ENCODE measurements around the gene ZNF14. TPM values are rescaled to one million over a fixed set of nuclear protein-coding genes. Genes with fewer than 3 reads are reported as not detected.

The ZNF14 gene
- total and polyA plus RNA-seq, 2 of the 13 experiments (the other 11 are each of a cell fraction or from before 2014, with no cell fraction given): 1.9 to 6.2 TPM

GRCh38 chr19:19668230-19669012 lies 64.5 kb downstream of the ZNF14 start, which contains the start of gene ZNF101 (continued):
- TF ChIP-seq MTF2 (CRISPR knock-in tag; IDR thresholded peaks at IDR 0.05; ENCODE audit: borderline replicate concordance): no peak
- TF ChIP-seq SATB2 (CRISPR knock-in tag; IDR thresholded peaks at IDR 0.05): no peak
- peak; percentile 91; the same call in 1 of the 2 replicates for TF ChIP-seq NCOR1 (IDR thresholded peaks at IDR 0.05; ENCODE audit: borderline replicate concordance, low read length)
- no peak for TF ChIP-seq ZBTB42 (CRISPR knock-in tag; IDR thresholded peaks at IDR 0.05)
- no peak for TF ChIP-seq THAP8 (CRISPR knock-in tag; IDR thresholded peaks at IDR 0.05; ENCODE audit: borderline replicate concordance)
- no peak for TF ChIP-seq ZNF577 (CRISPR knock-in tag; IDR thresholded peaks at IDR 0.05; ENCODE audit: borderline replicate concordance, low read depth)
- peak; percentile 26 for TF ChIP-seq CBX1 (IDR thresholded peaks at IDR 0.05; ENCODE audit: low read depth)
- no peak for TF ChIP-seq ZNF142 (CRISPR knock-in tag; IDR thresholded peaks at IDR 0.05)
- TF ChIP-seq SKI (IDR thresholded peaks at IDR 0.05; ENCODE audit: partially characterized antibody): peak; percentile 97
- TF ChIP-seq ZNF18 (CRISPR knock-in tag; IDR thresholded peaks at IDR 0.05; ENCODE audit: insufficient replicate concordance): peak; percentile 8
- no peak for TF ChIP-seq STAG1 (CRISPR knock-in tag; IDR thresholded peaks at IDR 0.05)
- no peak for TF ChIP-seq ZNF784 (CRISPR knock-in tag; IDR thresholded peaks at IDR 0.05; ENCODE audit: borderline replicate concordance)
- TF ChIP-seq KDM5A (IDR thresholded peaks at IDR 0.05; ENCODE audit: borderline replicate concordance, low read length): peak; percentile 25; the same call in 1 of the 2 replicates
- TF ChIP-seq IKZF4 (CRISPR knock-in tag; IDR thresholded peaks at IDR 0.05; ENCODE audit: borderline replicate concordance, low read depth, not compliant biosample characterization): no peak
- TF ChIP-seq ASH2L (IDR thresholded peaks at IDR 0.05; ENCODE audit: insufficient read length, low read depth, low read length): peak; percentile 71
- TF ChIP-seq MLXIP (CRISPR knock-in tag; IDR thresholded peaks at IDR 0.05; ENCODE audit: borderline replicate concordance): no peak
